ENCODE data around the gene ITGAL.
A peak's percentile ranks its signal among the peaks of the same experiment; 100 is the strongest.

The ITGAL gene

GRCh38 chr16:30532285-30533145 lies 60.0 kb downstream of the ITGAL start:
- TF ChIP-seq TOX (CRISPR knock-in tag; IDR thresholded peaks at IDR 0.05; ENCODE audit: borderline replicate concordance) (no peak), SNAI2 (CRISPR knock-in tag; IDR thresholded peaks at IDR 0.05) (no peak), PPARA (CRISPR knock-in tag; IDR thresholded peaks at IDR 0.05; ENCODE audit: borderline replicate concordance) (no peak), GLIS3 (CRISPR knock-in tag; IDR thresholded peaks at IDR 0.05) (no peak), CREB5 (CRISPR knock-in tag; IDR thresholded peaks at IDR 0.05; ENCODE audit: low read depth) (no peak), BACH2 (CRISPR knock-in tag; IDR thresholded peaks at IDR 0.05; ENCODE audit: borderline replicate concordance) (no peak), OSR1 (CRISPR knock-in tag; IDR thresholded peaks at IDR 0.05) (no peak), ZNF70 (CRISPR knock-in tag; IDR thresholded peaks at IDR 0.05) (no peak), CSDC2 (CRISPR knock-in tag; IDR thresholded peaks at IDR 0.05) (no peak), ZC3H10 (CRISPR knock-in tag; IDR thresholded peaks at IDR 0.05) (no peak), ZNF8 (CRISPR knock-in tag; IDR thresholded peaks at IDR 0.05) (no peak), ZFP3 (CRISPR knock-in tag; IDR thresholded peaks at IDR 0.05) (no peak), ZFP30 (CRISPR knock-in tag; IDR thresholded peaks at IDR 0.05) (no peak), ARNTL (CRISPR knock-in tag; IDR thresholded peaks at IDR 0.05; ENCODE audit: borderline replicate concordance, low read depth) (no peak)
- no peak for ATAC-seq

- ATAC-seq: no peak
- TF ChIP-seq OSR1 (CRISPR knock-in tag; IDR thresholded peaks at IDR 0.05) (no peak), ZFP3 (CRISPR knock-in tag; IDR thresholded peaks at IDR 0.05) (no peak), ARNTL (CRISPR knock-in tag; IDR thresholded peaks at IDR 0.05; ENCODE audit: borderline replicate concordance, low read depth) (no peak), ZNF8 (CRISPR knock-in tag; IDR thresholded peaks at IDR 0.05) (no peak), TOX (CRISPR knock-in tag; IDR thresholded peaks at IDR 0.05; ENCODE audit: borderline replicate concordance) (no peak), ESRRG (CRISPR knock-in tag; IDR thresholded peaks at IDR 0.05) (no peak), SNAI2 (CRISPR knock-in tag; IDR thresholded peaks at IDR 0.05) (no peak)
Observed at GRCh38 chr16:30533146-30533522, 60.6 kb downstream of the ITGAL start.

- TF ChIP-seq PPARA (CRISPR knock-in tag; IDR thresholded peaks at IDR 0.05; ENCODE audit: borderline replicate concordance) (no peak), CSRNP3 (CRISPR knock-in tag; IDR thresholded peaks at IDR 0.05) (no peak), POU6F1 (CRISPR knock-in tag; IDR thresholded peaks at IDR 0.05; ENCODE audit: borderline replicate concordance, low read depth) (no peak), OSR1 (CRISPR knock-in tag; IDR thresholded peaks at IDR 0.05) (no peak), ZNF565 (CRISPR knock-in tag; conservative IDR thresholded peaks at IDR 0.05; ENCODE audit: low read depth) (no peak), CSDC2 (CRISPR knock-in tag; IDR thresholded peaks at IDR 0.05) (no peak), TOX (CRISPR knock-in tag; IDR thresholded peaks at IDR 0.05; ENCODE audit: borderline replicate concordance) (no peak), ZNF8 (CRISPR knock-in tag; IDR thresholded peaks at IDR 0.05) (no peak)
- TF ChIP-seq, protein P1, sequence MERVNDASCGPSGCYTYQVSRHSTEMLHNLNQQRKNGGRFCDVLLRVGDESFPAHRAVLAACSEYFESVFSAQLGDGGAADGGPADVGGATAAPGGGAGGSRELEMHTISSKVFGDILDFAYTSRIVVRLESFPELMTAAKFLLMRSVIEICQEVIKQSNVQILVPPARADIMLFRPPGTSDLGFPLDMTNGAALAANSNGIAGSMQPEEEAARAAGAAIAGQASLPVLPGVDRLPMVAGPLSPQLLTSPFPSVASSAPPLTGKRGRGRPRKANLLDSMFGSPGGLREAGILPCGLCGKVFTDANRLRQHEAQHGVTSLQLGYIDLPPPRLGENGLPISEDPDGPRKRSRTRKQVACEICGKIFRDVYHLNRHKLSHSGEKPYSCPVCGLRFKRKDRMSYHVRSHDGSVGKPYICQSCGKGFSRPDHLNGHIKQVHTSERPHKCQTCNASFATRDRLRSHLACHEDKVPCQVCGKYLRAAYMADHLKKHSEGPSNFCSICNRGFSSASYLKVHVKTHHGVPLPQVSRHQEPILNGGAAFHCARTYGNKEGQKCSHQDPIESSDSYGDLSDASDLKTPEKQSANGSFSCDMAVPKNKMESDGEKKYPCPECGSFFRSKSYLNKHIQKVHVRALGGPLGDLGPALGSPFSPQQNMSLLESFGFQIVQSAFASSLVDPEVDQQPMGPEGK (CRISPR knock-in tag; IDR thresholded peaks at IDR 0.05; ENCODE audit: borderline replicate concordance): no peak
- peak; percentile 13 for ATAC-seq
Observed at GRCh38 chr16:30533748-30534367, 61.3 kb downstream of the ITGAL start.

Measured in SK-N-SH treated with all-trans-retinoic acid at 6 μM for 48 hours (cell line).